Aorta (tissue), 5 donors: ENCODE results near the gene HSPA1L. TPM values are rescaled to one million over a fixed set of nuclear protein-coding genes. Genes with fewer than 3 reads are reported as not detected.
"Not testable (repeated sequence)": the region's sequence is repeated elsewhere in the genome, so short reads cannot be mapped to it uniquely, and the experiment has no call there.

ENCODE experiments used
- ATAC-seq: fragments of 200-7000 bp; cut with Tn5 transposase; one replicate; pipeline ENCODE4 v1.9.1; 2022; ENCODE audit warnings: moderate library complexity; ENCODE audit not compliant: low FRiP score
- DNase-seq, 2 donors: peaks; one replicate each; pipeline ENCODE4 v3.0.0-alpha.2; 2020
- H3K27ac ChIP-seq, 2 donors: one replicate each; pipeline ENCODE4 v1.5.1; 2013; ENCODE audit warnings: low read length in 2 of 2, mild to moderate bottlenecking in 2 of 2, moderate library complexity in 2 of 2, control low read depth in 1 of 2, inconsistent platforms in 1 of 2, low read depth in 1 of 2
- H3K27me3 ChIP-seq, 2 donors: one replicate each; pipeline ENCODE4 v1.6.1; 2013; ENCODE audit warnings: control low read depth in 1 of 2, low read length in 1 of 2, mild to moderate bottlenecking in 1 of 2, moderate library complexity in 1 of 2; ENCODE audit not compliant: insufficient read depth in 2 of 2, control insufficient read depth in 1 of 2
- H3K36me3 ChIP-seq, 2 donors: one replicate each; pipeline ENCODE4 v1.6.1; 2013; ENCODE audit warnings: control low read depth in 1 of 2, low read length in 1 of 2, mild to moderate bottlenecking in 1 of 2; ENCODE audit not compliant: insufficient read depth in 2 of 2, control insufficient read depth in 1 of 2
- H3K4me1 ChIP-seq, 2 donors: one replicate each; pipeline ENCODE4 v1.6.1; 2013; ENCODE audit warnings: low read length in 2 of 2, control low read depth in 1 of 2, mild to moderate bottlenecking in 1 of 2, moderate library complexity in 1 of 2; ENCODE audit not compliant: insufficient read depth in 2 of 2, control insufficient read depth in 1 of 2
- H3K4me3 ChIP-seq, 2 donors: one replicate each; pipeline ENCODE4 v1.5.1; 2013; ENCODE audit warnings: low read length in 2 of 2, control low read depth in 1 of 2, mild to moderate bottlenecking in 1 of 2
- H3K9me3 ChIP-seq: one replicate; pipeline ENCODE4 v1.6.1; 2013; ENCODE audit warnings: mild to moderate bottlenecking, low read length; ENCODE audit not compliant: control insufficient read depth
- WGBS, 2 donors: extraction: QIAGEN DNeasy Blood & Tissue Kit; methylation state at CpG; one replicate each; pipeline ENCODE4 v1.1.7; 2013; 5-methylcytosine and 5-hydroxymethylcytosine counted together
- intact Hi-C, 2 donors: fragments of 100-400 bp; cut with DNase I; formaldehyde crosslinking; loops; one replicate each; pipeline versions ENCODE4 v1.14.2 to v1.15.0; 2022
- polyA plus RNA-seq, 2 donors: library from polyadenylated mRNA; stranded (reverse); fragments of 200-250 nt; gene quantifications; one replicate each; pipeline ENCODE4 v1.2.3, GENCODE V29; 2013
- total RNA-seq, 2 donors: library from RNA; stranded (reverse); fragmentation: NEBNext Ultra II Directional; extraction: Animal tissue kit (Norgen Biotek cat#: 25700); gene quantifications; one replicate each; pipeline ENCODE4 v1.2.1, GENCODE V29; 2021
- donor health status: healthy with polysubstance abuse.
- donor health status: Bipolar disorder and iron deficiency.
- donor health status: DM: no; HTN: no; CAD: no.
- donor health status: DM: no; HTN: no; CAD: no.
- donor health status: DM: yes; HTN: yes; CAD: no.

HSPA1L gene
- total and polyA plus RNA-seq, 4 donors: 1.3 to 2.1 (median 1.9) TPM

DNA sequence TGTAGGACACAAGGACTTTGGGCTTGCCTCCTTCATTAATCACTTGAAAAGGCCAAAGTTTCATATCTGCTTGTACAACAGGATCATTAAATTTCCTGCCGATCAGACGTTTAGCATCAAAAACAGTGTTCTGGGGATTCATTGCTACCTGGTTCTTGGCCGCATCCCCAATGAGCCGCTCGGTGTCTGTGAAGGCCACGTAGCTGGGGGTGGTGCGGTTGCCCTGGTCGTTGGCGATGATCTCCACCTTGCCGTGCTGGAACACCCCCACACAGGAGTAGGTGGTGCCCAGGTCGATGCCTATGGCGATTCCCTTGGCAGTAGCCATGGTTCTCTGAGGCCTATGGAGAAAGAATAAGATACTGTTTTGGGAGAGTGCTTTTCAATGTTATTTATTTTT, 3.4 kb downstream of the HSPA1L start:
- ATAC-seq: no peak
- 92 to 94% methylated on average over 12 of the region's 12 CpGs for WGBS, 2 donors
- Histone ChIP-seq H3K27me3 (no peaks in the 10 kb centered on the region), H3K36me3 (no peaks in the 10 kb centered on the region), H3K9me3 (no peaks in the 10 kb centered on the region), H3K4me3 (no peak overlapping the region), H3K4me1 (peaks cover 0 to 4% of the 10 kb centered on the region in 2 donors), H3K27ac (no peak overlapping the region)
- no peak for DNase-seq
- intact Hi-C loops: no loop called here

DNA sequence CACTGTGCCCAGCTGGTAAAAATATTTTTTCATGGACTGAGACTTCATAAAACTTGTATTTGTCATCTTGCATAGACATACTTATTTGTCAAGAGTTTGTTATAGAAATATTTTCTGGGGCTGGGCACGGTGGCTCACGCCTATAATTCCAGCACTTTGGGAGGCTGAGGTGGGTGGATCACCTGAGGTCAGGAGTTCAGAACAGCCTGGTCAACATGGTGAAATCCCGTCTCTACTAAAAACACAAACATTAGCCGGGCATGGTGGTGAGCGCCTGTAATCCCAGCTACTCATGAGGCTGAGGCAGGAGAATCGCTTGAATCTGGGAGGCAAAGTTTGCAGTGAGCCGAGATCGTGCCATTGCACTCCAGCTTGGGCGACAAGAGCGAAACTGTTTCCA, 6.5 kb downstream of the HSPA1L start:
- H3K4me1 ChIP-seq, H3K36me3 ChIP-seq, intact Hi-C loops, H3K9me3 ChIP-seq, H3K27me3 ChIP-seq, ATAC-seq, H3K4me3 ChIP-seq, DNase-seq, H3K27ac ChIP-seq: not testable (repeated sequence)
- 87 to 88% methylated on average over 10 of the region's 10 CpGs for WGBS, 2 donors

DNA sequence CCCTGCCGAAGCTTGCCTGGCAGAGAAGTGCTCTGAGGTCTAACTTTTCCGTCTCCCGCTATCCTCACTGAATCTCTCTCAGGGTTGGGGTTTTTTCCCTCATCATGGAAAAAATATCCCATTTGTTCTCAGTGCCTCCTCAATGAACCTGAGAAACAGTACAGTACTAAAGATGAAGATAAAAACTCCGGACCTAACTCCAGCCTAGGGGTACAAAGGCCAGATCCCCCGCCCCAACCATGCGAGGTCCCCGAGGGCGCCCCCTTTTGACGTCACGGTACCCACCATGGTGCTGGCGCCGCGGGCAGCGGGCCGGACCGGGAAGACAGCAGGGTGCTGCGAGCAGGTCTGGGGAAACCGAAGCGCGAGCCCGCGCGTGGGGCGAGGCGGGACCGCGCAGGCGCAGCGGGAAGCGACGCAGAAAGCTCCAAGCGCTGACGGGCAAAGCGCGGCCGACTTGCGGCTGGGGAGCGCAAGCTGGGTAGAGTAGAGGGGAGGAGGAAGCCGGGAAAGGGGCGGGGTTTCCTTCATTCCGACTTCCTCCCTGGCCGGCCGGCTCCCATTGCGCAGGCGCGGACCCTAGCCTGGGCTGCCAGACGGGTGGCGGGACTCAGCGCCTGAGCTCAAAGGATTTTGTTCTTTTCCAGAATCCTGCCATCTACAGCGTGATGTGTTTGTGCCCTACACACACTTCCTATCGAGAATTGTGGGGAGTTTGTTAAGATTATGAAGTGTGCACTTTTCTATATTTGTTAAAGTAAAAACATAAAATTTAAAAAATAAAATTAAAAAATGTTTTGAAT, 8.4 kb downstream of the HSPA1L start, which contains the start of gene LSM2:
TSS of gene LSM2 (minus strand) at position 497 of the 803 bp plus-strand sequence. CDS start at position 288, 209 bp downstream.
- no peaks in the 10 kb centered on the region for H3K4me1 ChIP-seq
- peak; percentile 99 for DNase-seq
- 0% methylated on average over 50 to 51 of the region's 51 CpGs for WGBS, 2 donors
- peak within 1 kb of the TSS; percentile 55 to 56 for H3K4me3 ChIP-seq
- no peaks in the 10 kb centered on the region for H3K27me3 ChIP-seq
- no peaks in the 10 kb centered on the region for H3K9me3 ChIP-seq
- no peaks in the 10 kb centered on the region for H3K36me3 ChIP-seq
- peak; percentile 99 for ATAC-seq
- peak within 1 kb of the TSS; percentile 69 to 76 for H3K27ac ChIP-seq
- intact Hi-C loops: no loop called here

DNA sequence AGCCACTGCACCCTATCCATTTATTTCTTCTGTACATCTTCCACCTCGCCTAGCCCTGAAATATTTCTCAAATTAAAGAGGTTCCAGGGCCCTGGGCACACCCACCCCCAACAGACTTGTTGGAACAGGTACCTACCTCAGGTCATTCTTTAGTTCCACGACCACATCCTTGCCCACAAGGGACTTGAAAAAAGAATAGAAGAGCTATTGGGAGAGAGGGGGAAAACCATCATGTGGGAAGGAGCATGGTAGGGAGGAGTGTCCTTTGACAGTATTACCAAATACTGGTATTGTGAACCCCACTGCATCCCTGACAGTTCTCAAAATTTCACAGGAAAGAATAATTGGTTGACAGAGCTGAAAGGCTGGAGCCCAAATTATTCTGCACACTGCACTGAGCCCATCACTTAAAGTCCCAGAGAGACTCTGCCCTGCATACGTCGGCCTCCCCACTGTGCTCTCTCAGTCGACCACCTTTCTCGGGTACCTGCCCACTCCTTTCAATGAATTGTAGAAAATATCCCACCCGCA, 9.1 kb downstream of the HSPA1L start:
- intact Hi-C loops: no loop called here
- DNase-seq: no peak
- H3K27ac ChIP-seq: peak overlapping the region; percentile 69 to 76

DNA sequence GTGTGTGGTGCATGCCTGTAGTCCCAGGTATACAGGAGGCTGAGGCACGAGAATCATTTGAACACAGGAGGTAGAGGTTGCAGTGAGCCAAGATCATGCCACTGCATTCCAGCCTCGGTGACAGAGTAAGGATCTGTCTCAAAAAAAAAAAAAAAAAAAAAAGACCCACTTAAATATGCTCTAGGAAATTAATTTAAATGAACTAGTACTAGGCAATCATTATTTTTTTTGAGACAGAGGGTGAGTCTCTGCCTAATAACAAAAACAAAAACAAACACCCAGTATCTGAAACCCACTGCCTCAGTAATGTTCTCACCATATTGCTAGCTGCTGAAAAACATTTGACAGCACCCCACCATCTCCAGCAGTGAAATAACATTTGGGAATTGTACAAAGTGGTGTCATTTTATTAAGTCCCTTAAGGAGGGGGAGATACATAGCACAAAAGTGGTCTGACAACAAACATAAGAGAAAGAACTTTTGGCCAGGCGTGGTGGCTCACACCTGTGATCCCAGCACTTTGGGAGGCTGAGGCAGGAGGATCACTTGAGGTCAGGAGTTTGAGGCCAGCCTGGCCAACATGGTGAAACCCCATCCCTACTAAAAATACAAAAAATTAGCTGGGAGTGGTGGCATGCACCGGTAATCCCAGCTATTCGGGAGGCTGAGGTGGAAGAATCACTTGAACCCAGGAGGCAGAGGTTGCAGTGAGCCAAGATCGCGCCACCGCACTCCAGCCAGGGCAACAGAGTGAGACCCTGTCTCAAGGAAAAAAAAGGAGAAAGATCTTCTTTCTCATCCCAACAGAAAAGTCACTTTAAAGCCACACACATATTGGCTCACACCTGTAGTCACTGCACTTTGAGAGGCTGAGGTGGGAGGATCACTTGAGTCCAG, 13.8 kb downstream of the HSPA1L start:
- DNase-seq, H3K36me3 ChIP-seq, H3K27ac ChIP-seq, H3K9me3 ChIP-seq, H3K4me3 ChIP-seq, ATAC-seq, intact Hi-C loops, H3K27me3 ChIP-seq, H3K4me1 ChIP-seq: not testable (repeated sequence)
- whole genome bisulfite sequencing, 2 donors: 90 to 92% methylated on average over 8 of the region's 8 CpGs

More for the DNA sequence above, 9.1 kb downstream of the HSPA1L start:
- peak overlapping the region; percentile 55 to 56 for H3K4me3 ChIP-seq
- H3K9me3 ChIP-seq: no peaks in the 10 kb centered on the region
- ATAC-seq: no peak
- H3K4me1 ChIP-seq: no peaks in the 10 kb centered on the region
- WGBS, 2 donors: 14% methylated on average over 7 of the region's 7 CpGs
- no peaks in the 10 kb centered on the region for H3K36me3 ChIP-seq
- H3K27me3 ChIP-seq: no peaks in the 10 kb centered on the region

DNA sequence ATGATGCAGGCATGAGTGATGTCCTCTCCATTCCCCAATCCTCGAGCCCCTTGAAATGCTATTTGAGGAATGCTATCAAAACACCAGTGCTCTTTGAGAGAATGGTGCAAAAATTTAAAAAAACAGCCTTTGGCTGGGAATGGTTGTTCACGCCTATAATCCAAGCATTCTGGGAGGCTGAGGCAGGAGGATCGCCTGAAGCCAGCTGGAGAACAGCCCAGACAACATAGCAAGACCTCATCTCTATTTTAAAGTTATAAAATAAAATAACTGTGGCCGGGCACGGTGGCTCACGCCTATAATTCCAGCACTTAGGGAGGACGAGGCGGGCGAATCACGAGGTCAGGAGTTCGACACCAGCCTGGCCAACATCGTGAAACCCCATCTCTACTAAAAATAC, 15.3 kb downstream of the HSPA1L start:
- WGBS, 2 donors: 12 to 19% methylated on average over 12 of the region's 12 CpGs
- H3K27me3 ChIP-seq: no peaks in the 10 kb centered on the region
- no peak overlapping the region for H3K4me3 ChIP-seq
- DNase-seq (peak; percentile 77 to 89), ATAC-seq (peak; percentile 22)
- intact Hi-C loops: loop anchor here (5.0 kb wide), 2 partner anchors 33 to 62 kb away; partner anchors contain the start of gene CLIC1 (in 1 of the 2)
- H3K4me1 ChIP-seq: no peaks in the 10 kb centered on the region
- H3K9me3 ChIP-seq: no peaks in the 10 kb centered on the region
- H3K27ac ChIP-seq: peak overlapping the region in 1 of 2 donors; percentile 48
- no peaks in the 10 kb centered on the region for H3K36me3 ChIP-seq

DNA sequence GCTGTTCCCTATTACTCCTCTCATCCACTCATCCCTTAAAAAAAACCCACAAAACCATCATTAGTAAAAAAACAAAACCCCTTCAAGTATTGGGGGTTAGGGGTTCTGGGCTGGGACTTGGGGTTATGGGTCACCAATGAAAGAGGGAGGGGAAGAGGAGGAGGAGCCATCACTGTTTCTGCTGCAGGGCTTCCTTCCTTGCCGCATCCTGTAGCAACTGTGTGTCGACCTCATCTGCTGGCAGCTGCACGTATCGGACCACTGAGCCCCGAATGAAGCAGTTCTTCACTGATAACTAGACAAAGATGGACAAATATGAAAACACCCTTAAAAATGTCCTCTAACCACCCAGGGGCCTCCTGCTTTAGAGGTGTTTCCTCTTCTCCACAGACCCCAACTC, 17.5 kb downstream of the HSPA1L start:
- ATAC-seq (no peak), DNase-seq (peak in 1 of 2 donors; percentile 52)
- Histone ChIP-seq H3K36me3 (no peaks in the 10 kb centered on the region), H3K27ac (peak overlapping the region in 1 of 2 donors; percentile 21), H3K4me1 (no peaks in the 10 kb centered on the region), H3K9me3 (no peaks in the 10 kb centered on the region), H3K27me3 (no peaks in the 10 kb centered on the region), H3K4me3 (no peak overlapping the region)
- intact Hi-C loops: loop anchor here (5.0 kb wide), 2 partner anchors 35 to 60 kb away; partner anchors contain the start of gene CLIC1 (in 1 of the 2)
- WGBS, 2 donors: 63% methylated on average over 5 of the region's 5 CpGs

DNA sequence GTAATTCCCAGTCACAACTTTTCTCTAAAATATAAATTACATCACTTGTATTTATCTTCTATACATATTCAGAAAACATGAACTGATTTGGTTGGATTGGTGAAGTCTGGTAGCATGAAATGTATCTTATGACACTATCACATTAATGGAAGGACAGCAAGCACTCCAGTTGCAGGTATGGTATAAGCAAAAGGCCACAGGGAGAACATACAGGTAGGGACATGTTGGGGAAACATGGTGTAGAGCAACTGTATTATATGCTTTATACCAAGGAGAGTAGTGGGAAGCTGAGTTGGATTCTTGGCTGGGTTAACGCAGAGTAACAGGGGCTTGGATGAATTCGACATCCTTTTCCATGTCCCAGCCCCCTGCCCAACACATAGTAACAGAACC, 18.1 kb downstream of the HSPA1L start:
- DNase-seq (no peak), ATAC-seq (no peak)
- H3K27ac ChIP-seq: no peak overlapping the region
- H3K9me3 ChIP-seq: no peaks in the 10 kb centered on the region
- no peaks in the 10 kb centered on the region for H3K36me3 ChIP-seq
- no peak overlapping the region for H3K4me3 ChIP-seq
- no peaks in the 10 kb centered on the region for H3K4me1 ChIP-seq
- 78 to 84% methylated on average over 2 of the region's 2 CpGs for WGBS, 2 donors
- intact Hi-C loops: loop anchor here (5.0 kb wide), 2 partner anchors 35 to 60 kb away; partner anchors contain the start of gene CLIC1 (in 1 of the 2)
- no peaks in the 10 kb centered on the region for H3K27me3 ChIP-seq
